Trophoblast cell (in vitro differentiated cells and primary cell): ENCODE data around the gene PPCDC.

Experiments used
- DNase-seq, 2 donors: peaks; one replicate each; pipeline ENCODE4 v3.0.0-alpha.2; 2016
- H2AFZ ChIP-seq: 2 replicates; pipeline ENCODE4 v1.6.1; 2013; ENCODE audit warnings: low read length, moderate library complexity, mild to moderate bottlenecking; ENCODE audit not compliant: insufficient read depth, poor library complexity
- H2AK5ac ChIP-seq: 2 replicates; pipeline ENCODE4 v1.6.1; 2013; ENCODE audit warnings: mild to moderate bottlenecking, low read length
- H2BK120ac ChIP-seq: 2 replicates; pipeline ENCODE4 v1.6.1; 2013; ENCODE audit warnings: low read length, mild to moderate bottlenecking, moderate library complexity; ENCODE audit not compliant: insufficient read depth, poor library complexity
- H2BK12ac ChIP-seq: 2 replicates; pipeline ENCODE4 v1.6.1; 2013; ENCODE audit warnings: mild to moderate bottlenecking, low read length, moderate library complexity
- H2BK5ac ChIP-seq: 2 replicates; pipeline ENCODE4 v1.6.1; 2013; ENCODE audit warnings: low read length, low read depth, moderate library complexity, mild to moderate bottlenecking; ENCODE audit not compliant: poor library complexity
- H3K14ac ChIP-seq: 2 replicates; pipeline ENCODE4 v1.6.1; 2013; ENCODE audit warnings: mild to moderate bottlenecking, low read length
- H3K18ac ChIP-seq: 2 replicates; pipeline ENCODE4 v1.6.1; 2013; ENCODE audit warnings: mild to moderate bottlenecking, low read length
- H3K23ac ChIP-seq: 2 replicates; pipeline ENCODE4 v1.6.1; 2013; ENCODE audit warnings: low read length
- H3K27ac ChIP-seq: 2 replicates; pipeline ENCODE4 v1.5.1; 2013; ENCODE audit warnings: low read depth, mild to moderate bottlenecking, inconsistent platforms, low read length, moderate library complexity
- H3K27me3 ChIP-seq: 2 replicates; pipeline ENCODE4 v1.6.1; 2013; ENCODE audit warnings: inconsistent platforms, mild to moderate bottlenecking, low read length, moderate library complexity; ENCODE audit not compliant: insufficient read depth
- H3K36me3 ChIP-seq, 2 experiments: 1 replicate in 1 of 2; 2 replicates in 1 of 2; pipeline ENCODE4 v1.6.1; 2013; ENCODE audit warnings: low read length in 2 of 2, mild to moderate bottlenecking in 2 of 2, moderate library complexity in 1 of 2; ENCODE audit not compliant: insufficient read depth in 2 of 2, control insufficient read depth in 1 of 2
- H3K4ac ChIP-seq: 2 replicates; pipeline ENCODE4 v1.6.1; 2013; ENCODE audit warnings: low read depth, mild to moderate bottlenecking, low read length, moderate library complexity
- H3K4me1 ChIP-seq, 2 experiments: 1 replicate in 1 of 2; 2 replicates in 1 of 2; pipeline ENCODE4 v1.6.1; 2013; ENCODE audit warnings: low read length in 2 of 2, mild to moderate bottlenecking in 2 of 2, moderate library complexity in 1 of 2; ENCODE audit not compliant: insufficient read depth in 2 of 2, control insufficient read depth in 1 of 2
- H3K4me2 ChIP-seq: 2 replicates; pipeline ENCODE4 v1.6.1; 2013; ENCODE audit warnings: inconsistent platforms, mild to moderate bottlenecking, low read length, moderate library complexity
- H3K4me3 ChIP-seq: 2 replicates; pipeline ENCODE4 v1.5.1; 2013; ENCODE audit warnings: mild to moderate bottlenecking, low read depth, low read length, inconsistent platforms
- H3K79me1 ChIP-seq: one replicate; pipeline ENCODE4 v1.6.1; 2013; ENCODE audit warnings: low read length
- H3K79me2 ChIP-seq: 2 replicates; pipeline ENCODE4 v1.6.1; 2013; ENCODE audit warnings: low read length, mild to moderate bottlenecking; ENCODE audit not compliant: control insufficient read depth, insufficient read depth, poor library complexity
- H3K9ac ChIP-seq: 2 replicates; pipeline ENCODE4 v1.6.1; 2013; ENCODE audit warnings: mild to moderate bottlenecking, low read length
- H3K9me3 ChIP-seq: 2 replicates; pipeline ENCODE4 v1.6.1; 2013; ENCODE audit warnings: low read depth, mild to moderate bottlenecking, control low read depth, inconsistent platforms, low read length; ENCODE audit not compliant: insufficient read depth
- H4K12ac ChIP-seq: 2 replicates; pipeline ENCODE4 v1.6.1; 2013; ENCODE audit warnings: low read depth, mild to moderate bottlenecking, low read length, moderate library complexity
- H4K8ac ChIP-seq: 2 replicates; pipeline ENCODE4 v1.6.1; 2013; ENCODE audit warnings: low read depth, mild to moderate bottlenecking, low read length, moderate library complexity
- H4K91ac ChIP-seq: one replicate; pipeline ENCODE4 v1.6.1; 2013; ENCODE audit warnings: low read depth, mild to moderate bottlenecking, low read length, moderate library complexity
- WGBS: extraction: QIAGEN DNeasy Blood & Tissue Kit; methylation state at CpG from one replicate; pipeline ENCODE4 v1.1.7; 2013; ENCODE audit warnings: missing lambda C conversion rate; ENCODE audit not compliant: insufficient read length, insufficient coverage; ENCODE audit errors: extremely low coverage; 5-methylcytosine and 5-hydroxymethylcytosine counted together

The PPCDC gene

GRCh38 chr15:75027551-75027950 lies 4.2 kb downstream of the PPCDC start:
- H3K4me1 ChIP-seq = peaks cover 7 to 12% of the 10 kb centered on the region in 2 experiments
- no peak overlapping the region for H3K14ac ChIP-seq
- WGBS = no CpG with 5 or more reads among the region's 7 CpGs
- no peak overlapping the region for H3K23ac ChIP-seq
- no peak overlapping the region for H2AFZ ChIP-seq
- peaks cover 3% of the 10 kb centered on the region for H3K79me2 ChIP-seq
- H3K36me3 ChIP-seq = peaks cover 4 to 6% of the 10 kb centered on the region in 2 experiments
- no peaks in the 10 kb centered on the region for H3K27me3 ChIP-seq
- no peak overlapping the region for H4K8ac ChIP-seq
- peaks cover 10% of the 10 kb centered on the region for H3K79me1 ChIP-seq
- H3K4ac ChIP-seq = no peak overlapping the region
- no peak overlapping the region for H2BK120ac ChIP-seq
- H2BK12ac ChIP-seq = no peak overlapping the region
- H3K27ac ChIP-seq = no peak overlapping the region
- H3K4me2 ChIP-seq = no peak overlapping the region
- H4K91ac ChIP-seq = no peak overlapping the region
- no peak overlapping the region for H3K4me3 ChIP-seq
- H3K18ac ChIP-seq = no peak overlapping the region
- H4K12ac ChIP-seq = no peak overlapping the region
- H3K9me3 ChIP-seq = no peaks in the 10 kb centered on the region
- no peak overlapping the region for H2BK5ac ChIP-seq
- no peak for DNase-seq
- no peak overlapping the region for H2AK5ac ChIP-seq
- no peak overlapping the region for H3K9ac ChIP-seq

- Histone ChIP-seq H2AFZ (no peak overlapping the region), H3K36me3 (peaks cover 4 to 6% of the 10 kb centered on the region in 2 experiments), H3K4me2 (no peak overlapping the region), H3K23ac (no peak overlapping the region), H3K79me1 (peaks cover 7% of the 10 kb centered on the region), H3K9ac (no peak overlapping the region), H3K18ac (no peak overlapping the region), H4K12ac (no peak overlapping the region), H3K4ac (no peak overlapping the region), H3K4me3 (no peak overlapping the region), H4K91ac (no peak overlapping the region), H3K27me3 (no peaks in the 10 kb centered on the region), H4K8ac (no peak overlapping the region), H3K9me3 (no peaks in the 10 kb centered on the region), H2BK5ac (no peak overlapping the region), H3K79me2 (no peaks in the 10 kb centered on the region), H3K27ac (no peak overlapping the region), H2BK120ac (no peak overlapping the region), H3K4me1 (peaks cover 7 to 15% of the 10 kb centered on the region in 2 experiments), H3K14ac (no peak overlapping the region), H2BK12ac (no peak overlapping the region), H2AK5ac (no peak overlapping the region)
- DNase-seq = no peak
- WGBS = no CpG with 5 or more reads among the region's 4 CpGs
Observed at GRCh38 chr15:75028991-75029377, 5.6 kb downstream of the PPCDC start.

- peak; percentile 79 to 93 for DNase-seq
- peak overlapping the region; percentile 69 for H3K18ac ChIP-seq
- H4K8ac ChIP-seq = peak overlapping the region; percentile 66
- peaks cover 7 to 14% of the 10 kb centered on the region in 2 experiments for H3K4me1 ChIP-seq
- WGBS = no CpG with 5 or more reads among the region's 12 CpGs
- H3K4me3 ChIP-seq = no peak overlapping the region
- H2BK5ac ChIP-seq = no peak overlapping the region
- peaks cover 4 to 6% of the 10 kb centered on the region in 2 experiments for H3K36me3 ChIP-seq
- H2AK5ac ChIP-seq = peak overlapping the region; percentile 67
- no peaks in the 10 kb centered on the region for H3K9me3 ChIP-seq
- no peak overlapping the region for H3K4me2 ChIP-seq
- H4K12ac ChIP-seq = no peak overlapping the region
- H2AFZ ChIP-seq = peak overlapping the region; percentile 50
- H3K27me3 ChIP-seq = no peaks in the 10 kb centered on the region
- H3K27ac ChIP-seq = no peak overlapping the region
- peaks cover 8% of the 10 kb centered on the region for H3K79me1 ChIP-seq
- H3K9ac ChIP-seq = no peak overlapping the region
- H4K91ac ChIP-seq = peak overlapping the region; percentile 30
- H3K79me2 ChIP-seq = no peaks in the 10 kb centered on the region
- peak overlapping the region; percentile 22 for H3K4ac ChIP-seq
- H2BK120ac ChIP-seq = no peak overlapping the region
- peak overlapping the region; percentile 47 for H2BK12ac ChIP-seq
- peak overlapping the region; percentile 16 for H3K14ac ChIP-seq
- no peak overlapping the region for H3K23ac ChIP-seq
Observed at GRCh38 chr15:75029378-75030022, 6.1 kb downstream of the PPCDC start.

- Histone ChIP-seq H3K4me1 (peaks cover 8 to 15% of the 10 kb centered on the region in 2 experiments), H3K14ac (no peak overlapping the region), H4K8ac (no peak overlapping the region), H4K12ac (no peak overlapping the region), H2AK5ac (peak overlapping the region; percentile 67), H3K27me3 (no peaks in the 10 kb centered on the region), H3K79me2 (no peaks in the 10 kb centered on the region), H3K9me3 (no peaks in the 10 kb centered on the region), H4K91ac (peak overlapping the region; percentile 30), H3K4me2 (no peak overlapping the region), H3K4ac (no peak overlapping the region), H3K18ac (peak overlapping the region; percentile 69), H2BK5ac (no peak overlapping the region), H3K4me3 (no peak overlapping the region), H2BK120ac (no peak overlapping the region), H3K27ac (no peak overlapping the region), H2AFZ (no peak overlapping the region), H3K9ac (no peak overlapping the region), H3K23ac (no peak overlapping the region), H2BK12ac (peak overlapping the region; percentile 47), H3K36me3 (peaks cover 4 to 6% of the 10 kb centered on the region in 2 experiments), H3K79me1 (peaks cover 11% of the 10 kb centered on the region)
- no CpG with 5 or more reads among the region's 2 CpGs for WGBS
- peak in 1 of 2 donors; percentile 3 for DNase-seq
Observed at GRCh38 chr15:75030023-75030413, 6.6 kb downstream of the PPCDC start.
